ENCODE results near the gene STXBP3. TPM values are rescaled to one million over a fixed set of nuclear protein-coding genes. Genes with fewer than 3 reads are reported as not detected.

STXBP3 gene
- total RNA-seq, 1 donor from 2014 or later = 40.1 TPM

GRCh38 chr1:108842525-108843181 lies 96.2 kb downstream of the STXBP3 start:
- no peak for DNase-seq (ENCODE audit: low read depth in 2 of 2)

DNA sequence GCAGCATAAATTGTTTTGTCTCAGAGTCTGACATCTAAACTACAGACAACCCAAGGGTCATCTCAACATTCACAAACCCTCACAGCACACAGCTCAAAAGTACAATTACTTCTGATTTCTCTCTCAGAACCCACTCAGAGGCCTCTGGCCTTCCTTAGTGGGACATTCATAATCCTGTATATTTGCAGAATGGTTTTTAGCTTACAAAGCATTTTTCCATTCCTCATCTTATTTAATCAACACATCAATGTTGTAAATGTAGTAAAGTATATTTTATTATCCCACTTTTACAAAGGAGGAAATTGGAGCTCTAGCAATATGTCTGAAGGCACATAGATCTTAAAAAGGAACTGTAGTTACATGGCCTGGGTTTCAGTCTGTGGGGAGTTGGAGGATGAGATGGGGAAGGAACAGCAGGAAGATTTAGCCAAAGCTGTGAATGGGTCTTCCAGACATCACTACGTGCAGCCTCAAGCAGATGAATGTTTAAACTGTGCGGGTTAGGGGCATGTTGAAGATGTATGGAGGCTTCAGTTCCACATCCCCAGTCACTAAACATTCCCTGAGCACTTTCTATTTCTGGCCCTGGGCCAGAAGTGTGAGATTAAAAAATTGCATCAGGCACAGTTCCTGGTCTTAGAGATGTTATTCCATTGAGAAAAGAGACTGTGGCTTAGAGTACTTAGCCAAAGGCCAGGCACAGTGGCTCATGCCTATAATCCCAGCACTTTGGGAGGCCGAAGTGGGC lies 97.1 kb downstream of the STXBP3 start:
- no peak for DNase-seq (ENCODE audit: low read depth in 2 of 2)

DNA sequence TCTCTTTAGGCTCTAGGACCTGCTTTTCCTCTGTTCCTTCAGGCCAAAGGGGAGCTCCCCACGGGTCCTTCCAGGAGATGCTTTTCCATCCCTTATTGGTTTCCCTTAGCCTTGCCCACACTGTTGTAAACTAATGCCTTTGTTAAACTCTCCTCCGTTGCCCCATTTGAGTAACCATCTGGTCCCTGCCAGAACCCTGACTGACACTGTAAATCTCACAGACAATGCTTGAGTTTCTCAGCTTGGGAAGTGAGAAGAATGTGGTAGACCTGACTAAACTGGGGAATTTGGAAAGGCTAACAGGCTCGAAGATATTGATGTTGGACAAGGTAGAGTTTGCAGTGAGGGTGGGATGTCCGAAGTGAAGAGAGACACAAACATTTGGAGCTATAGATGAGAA lies 99.0 kb downstream of the STXBP3 start:
- DNase-seq (ENCODE audit: low read depth in 2 of 2) = no peak

DNA sequence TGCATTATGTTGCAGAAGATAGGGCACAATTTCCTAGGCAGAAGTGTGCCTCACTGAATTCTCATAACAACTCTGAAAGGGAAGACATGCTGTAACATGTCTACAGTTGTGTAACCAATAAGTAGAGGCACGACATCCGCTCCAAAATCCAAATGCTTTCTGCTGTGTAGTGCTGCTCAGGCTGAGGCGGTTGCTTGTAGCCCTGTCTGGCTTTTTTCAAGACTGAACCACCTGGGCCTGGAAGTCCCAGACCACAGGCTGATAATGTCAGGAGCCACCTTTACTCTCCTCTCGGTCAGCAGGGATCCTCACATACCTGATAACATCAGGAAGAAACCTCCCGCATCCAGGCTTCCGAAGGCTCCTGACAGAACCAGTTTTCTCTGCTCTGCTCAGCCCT lies 99.5 kb downstream of the STXBP3 start:
- DNase-seq (ENCODE audit: low read depth in 2 of 2) = no peak

DNA sequence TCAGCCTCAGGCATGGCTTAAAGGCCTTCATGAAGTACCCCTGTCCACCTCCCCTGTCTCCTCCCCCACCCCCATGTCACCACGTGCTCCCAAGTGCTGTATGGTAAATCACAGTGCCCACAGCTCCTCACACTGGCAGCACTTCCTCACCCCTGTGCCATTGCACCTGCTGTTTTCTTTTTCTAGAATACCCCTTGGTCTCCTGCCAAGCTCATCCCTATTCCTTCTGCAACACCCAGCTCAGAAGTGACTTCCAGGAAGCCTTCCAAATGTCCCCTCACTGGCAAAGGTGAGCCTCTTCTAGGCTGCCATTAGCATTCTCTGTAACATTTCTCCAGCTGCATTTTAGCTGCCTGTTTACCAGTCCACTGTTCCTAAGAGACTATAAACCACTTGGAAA lies 101.0 kb downstream of the STXBP3 start:
- no peak for DNase-seq (ENCODE audit: low read depth in 2 of 2)

DNA sequence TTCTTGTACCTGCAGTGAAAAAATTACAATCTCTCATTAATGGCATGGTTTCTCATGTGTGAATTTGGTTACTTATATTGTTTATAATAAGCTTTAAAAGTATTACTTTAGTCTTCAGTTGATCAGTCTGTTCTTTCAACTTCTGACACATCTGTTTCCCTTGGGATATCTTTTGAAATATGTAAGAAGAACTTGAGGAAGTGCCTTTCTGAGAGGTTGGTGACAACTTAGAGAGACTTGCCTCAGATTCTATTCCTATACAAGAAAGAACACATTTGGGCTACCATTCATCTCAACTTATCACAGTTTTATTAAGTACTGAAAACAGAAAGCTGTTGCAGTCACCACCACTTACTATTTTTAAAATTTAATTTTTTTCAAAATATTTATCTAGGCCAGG lies 102.3 kb downstream of the STXBP3 start:
- no peak for DNase-seq (ENCODE audit: low read depth in 2 of 2)

DNA sequence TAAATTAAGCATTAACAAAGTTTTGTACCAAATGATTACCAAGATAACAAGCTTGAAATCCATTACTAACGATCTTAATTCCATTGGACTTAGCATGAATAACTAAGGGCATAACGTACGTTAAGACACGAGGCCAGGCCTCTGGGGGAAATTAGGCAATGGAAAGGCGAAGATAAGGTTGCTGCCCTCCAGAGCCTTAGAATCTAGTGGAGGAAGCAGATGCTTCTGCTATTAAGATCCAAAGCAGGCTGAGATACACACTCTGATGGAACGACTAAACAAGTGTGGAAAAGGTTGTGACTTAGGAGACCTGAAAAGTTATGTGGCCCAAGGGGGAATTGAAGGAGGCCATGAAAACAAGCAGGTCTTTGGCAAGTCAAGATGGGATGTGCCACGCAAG lies 104.5 kb downstream of the STXBP3 start:
- no peak for DNase-seq (ENCODE audit: low read depth in 2 of 2)

DNA sequence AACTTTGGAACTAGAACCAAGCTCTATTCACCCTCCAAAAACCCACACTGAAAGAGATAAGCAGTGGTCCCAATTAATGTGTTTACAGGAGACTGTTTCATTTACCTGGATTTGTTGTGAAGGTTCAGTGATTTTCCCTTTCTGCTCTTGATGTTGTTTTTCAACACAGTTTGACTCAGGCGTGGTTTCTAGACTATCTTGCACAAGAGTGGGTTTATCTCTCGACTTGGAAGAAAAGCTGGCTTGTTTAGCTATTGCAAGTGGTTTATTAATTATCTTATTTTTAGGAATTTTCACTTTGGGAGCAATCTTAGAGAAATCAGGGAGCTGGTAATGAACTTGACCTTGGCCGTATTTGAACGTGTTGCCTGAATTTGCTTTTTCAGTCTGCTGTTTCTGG lies 105.1 kb downstream of the STXBP3 start:
- DNase-seq (ENCODE audit: low read depth in 2 of 2) = no peak

DNA sequence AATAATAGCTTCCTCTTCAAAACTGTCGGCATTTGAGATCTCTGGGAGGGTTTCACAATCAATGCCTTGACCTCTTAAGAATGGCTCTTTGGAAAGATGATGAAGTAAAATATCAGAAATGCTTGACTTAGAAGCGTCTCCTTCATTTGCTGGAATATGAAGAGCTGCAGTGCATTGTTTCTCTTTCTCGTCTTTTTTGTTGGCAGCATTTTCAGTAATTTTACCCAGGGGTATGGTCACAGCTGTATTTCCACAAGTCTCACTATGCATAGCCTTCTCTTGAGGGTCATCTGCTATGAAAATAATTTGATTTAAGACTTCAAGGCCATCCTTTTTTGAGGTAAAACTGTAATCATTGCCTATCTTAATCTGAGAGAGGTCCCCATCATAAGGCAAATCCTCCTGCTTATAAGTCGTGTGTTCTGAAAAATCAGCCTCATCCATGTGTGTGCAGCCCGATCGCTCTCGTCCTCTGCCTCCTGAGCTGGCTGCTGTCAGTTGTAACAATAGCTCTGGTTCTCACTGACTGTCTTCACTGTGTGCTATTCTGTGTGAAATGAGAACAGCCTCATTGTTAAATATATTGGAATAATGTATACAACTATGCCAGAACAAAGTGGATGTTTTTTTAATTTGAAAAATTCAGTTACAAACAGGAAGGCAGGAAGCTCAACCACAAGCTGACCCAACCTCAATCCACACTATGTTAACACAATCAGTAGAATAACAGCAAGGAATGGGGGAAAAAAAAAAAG lies 105.9 kb downstream of the STXBP3 start:
- DNase-seq (ENCODE audit: low read depth in 2 of 2) = peak in 1 of 2 donors; percentile 58

GRCh38 chr1:108854221-108855019 lies 107.9 kb downstream of the STXBP3 start:
- DNase-seq (ENCODE audit: low read depth in 2 of 2) = no peak

DNA sequence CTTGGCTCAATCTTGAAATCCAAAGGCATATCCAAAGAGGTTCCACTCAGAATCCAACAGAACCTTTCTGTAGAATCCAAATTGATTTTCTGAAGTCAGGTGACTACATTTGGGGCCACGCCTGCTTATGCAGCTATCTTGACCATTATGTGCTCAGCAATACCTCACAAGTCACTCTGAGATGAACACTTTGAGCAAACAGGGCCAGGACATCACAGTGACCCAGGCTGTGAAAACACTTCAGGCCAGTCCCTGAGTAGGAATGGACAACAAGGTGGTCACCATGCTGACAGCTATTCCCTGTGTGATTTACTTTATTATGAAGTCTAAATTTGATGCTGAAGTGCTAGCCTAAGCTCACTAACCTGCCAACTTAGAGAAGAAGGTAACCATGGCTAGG lies 110.5 kb downstream of the STXBP3 start, which contains the start of gene AKNAD1:
Gene AKNAD1 (minus strand): TSS at position 101 of the 400 bp plus-strand sequence. CDS start 4,430 bp downstream, outside the sequence.
- DNase-seq (ENCODE audit: low read depth in 2 of 2) = no peak

GRCh38 chr1:108858230-108858950 lies 111.9 kb downstream of the STXBP3 start:
- no peak for DNase-seq (ENCODE audit: low read depth in 2 of 2)

Other genes starting within 250 kb of the STXBP3 start
- 1.9 and 3.2 TPM in 2 replicates for gene EEIG2, start 186.6 kb upstream of the STXBP3 start, total RNA-seq
- 0.90 and 2.4 TPM in 2 replicates for gene HENMT1, start 85.6 kb upstream of the STXBP3 start, total RNA-seq
- gene PRPF38B, start 54.4 kb upstream of the STXBP3 start, total RNA-seq = 8.9 and 10.4 TPM in 2 replicates
- gene FNDC7, start 33.8 kb upstream of the STXBP3 start, total RNA-seq = under 0.01 TPM in 1 of 2 replicates, not detected in the other
- under 0.01 and 0.13 TPM in 2 replicates for gene AKNAD1, start 110.4 kb downstream of the STXBP3 start, total RNA-seq
- gene GPSM2, start 130.3 kb downstream of the STXBP3 start, total RNA-seq = 8.0 and 12.3 TPM in 2 replicates
- 18.9 and 20.9 TPM in 2 replicates for gene CLCC1, start 216.8 kb downstream of the STXBP3 start, total RNA-seq

All from dermis microvascular lymphatic vessel endothelial cell (primary cell).